ENCODE measurements around the gene TMEM184A. TPM values are rescaled to one million over a fixed set of nuclear protein-coding genes. Genes with fewer than 3 reads are reported as not detected.

Gene TMEM184A
- total and polyA plus RNA-seq, 10 of the 15 experiments (the other 5 are each of a cell fraction or from before 2014, with no cell fraction given), result 0.04 to 0.15 TPM; not detected in 8

DNA sequence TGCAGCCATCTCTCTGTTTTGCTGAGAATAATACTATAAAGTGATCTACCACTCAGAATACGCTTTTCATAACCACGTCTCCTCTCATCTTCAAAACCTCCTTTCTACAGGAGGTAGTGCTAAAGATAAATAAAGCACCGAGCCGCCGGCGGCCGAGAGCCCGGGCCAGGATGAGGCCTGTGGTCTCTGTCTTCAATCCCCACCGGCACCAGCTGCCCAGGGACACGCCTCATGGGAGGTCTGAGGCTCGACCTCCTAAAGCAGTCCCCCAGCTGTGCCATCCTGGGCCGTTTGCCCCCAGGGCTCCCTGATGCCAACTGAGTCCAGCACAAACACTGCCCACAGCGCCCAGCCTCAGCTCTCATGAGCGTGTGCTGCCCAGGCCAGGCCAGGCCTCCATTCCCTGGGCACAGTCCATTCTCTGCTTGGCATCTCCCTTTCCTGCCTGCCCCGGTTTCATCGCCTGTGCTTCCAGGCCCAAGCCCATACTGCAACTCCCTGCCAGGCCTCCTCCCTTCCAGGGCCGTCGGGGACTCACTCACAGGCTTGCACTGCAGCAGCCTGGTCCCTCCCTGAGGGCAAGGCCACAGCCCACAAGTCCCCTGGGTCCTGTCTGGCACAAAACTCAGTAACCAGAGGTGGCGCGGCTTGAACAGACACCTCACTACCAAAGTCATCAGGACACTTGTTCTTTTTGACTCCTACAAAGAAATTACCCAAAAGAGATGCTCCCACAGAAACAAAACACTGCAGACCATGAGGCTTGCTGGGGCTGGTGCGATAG, 54.3 kb downstream of the TMEM184A start:
- CTCF ChIA-PET, result no interaction called here
- no peak for ATAC-seq
- peaks cover 0 to 8% of the 10 kb centered on the region in 2 experiments; a peak in 2 of 4 replicates for H3K36me3 ChIP-seq (ENCODE audit: control insufficient read depth in 2 of 2, insufficient read depth in 2 of 2, low read length in 1 of 2)
- DNase-seq (ENCODE audit: low read depth, low spot score), result no peak
- in situ Hi-C loops (cut with MboI), result no loop called here
- 78% methylated on average over 21 of the region's 21 CpGs for WGBS (ENCODE audit: insufficient coverage, insufficient replicate concordance, low lambda C conversion rate, missing lambda C conversion rate)
- H3K27ac ChIP-seq (ENCODE audit: control insufficient read depth, insufficient read depth), result no peak overlapping the region
- peak; percentile 36 for TF ChIP-seq MEF2B (IDR thresholded peaks at IDR 0.05; ENCODE audit: partially characterized antibody, poor library complexity, severe bottlenecking)
- TF ChIP-seq, protein P1, sequence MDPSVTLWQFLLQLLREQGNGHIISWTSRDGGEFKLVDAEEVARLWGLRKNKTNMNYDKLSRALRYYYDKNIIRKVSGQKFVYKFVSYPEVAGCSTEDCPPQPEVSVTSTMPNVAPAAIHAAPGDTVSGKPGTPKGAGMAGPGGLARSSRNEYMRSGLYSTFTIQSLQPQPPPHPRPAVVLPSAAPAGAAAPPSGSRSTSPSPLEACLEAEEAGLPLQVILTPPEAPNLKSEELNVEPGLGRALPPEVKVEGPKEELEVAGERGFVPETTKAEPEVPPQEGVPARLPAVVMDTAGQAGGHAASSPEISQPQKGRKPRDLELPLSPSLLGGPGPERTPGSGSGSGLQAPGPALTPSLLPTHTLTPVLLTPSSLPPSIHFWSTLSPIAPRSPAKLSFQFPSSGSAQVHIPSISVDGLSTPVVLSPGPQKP (IDR thresholded peaks at IDR 0.05; ENCODE audit: low read depth, low read length), result no peak
- peaks cover 22% of the 10 kb centered on the region for H3K4me1 ChIP-seq (ENCODE audit: control insufficient read depth, insufficient read depth, low read length)
- no peak overlapping the region for H3K9ac ChIP-seq (ENCODE audit: control insufficient read depth, insufficient read depth, low read length)
- no TSS peak for BruUV-seq (replicated peaks)
- H3K27me3 ChIP-seq (replicated peaks in 1 of 2; ENCODE audit: control insufficient read depth in 2 of 2, insufficient read depth in 2 of 2, low read length in 1 of 2), result no peaks in the 10 kb centered on the region
- SMC1A ChIA-PET (ENCODE audit: uncharacterized antibody, unreplicated experiment), result no interaction called here
- no peak overlapping the region for H3K4me3 ChIP-seq
- H2AFZ ChIP-seq (ENCODE audit: control insufficient read depth, low read depth, low read length), result no peak overlapping the region
- no peak for FAIRE-seq
- peak overlapping the region; percentile 35 for H3K4me2 ChIP-seq (ENCODE audit: control insufficient read depth, insufficient read depth)
- POLR2A ChIA-PET, result no interaction called here
- intact Hi-C loops (cut with micrococcal nuclease; ENCODE audit: unreplicated experiment), result loop anchor here (5.0 kb wide), 1 partner anchor 66 kb away; no protein-coding TSS in a partner anchor
- H3K9me3 ChIP-seq (replicated peaks; ENCODE audit: control insufficient read depth, insufficient read depth, low read length), result no peaks in the 10 kb centered on the region
- RAD21 ChIA-PET (ENCODE audit: unreplicated experiment), result no interaction called here
- H3K79me2 ChIP-seq (ENCODE audit: control insufficient read depth, insufficient read depth, low read length), result peaks cover 18% of the 10 kb centered on the region
- H4K20me1 ChIP-seq (ENCODE audit: control insufficient read depth, insufficient read depth), result no peaks in the 10 kb centered on the region; the same call in 1 of the 2 replicates

- Histone ChIP-seq H3K27ac (ENCODE audit: control insufficient read depth, insufficient read depth) (no peak overlapping the region), H3K4me1 (ENCODE audit: control insufficient read depth, insufficient read depth, low read length) (peaks cover 11% of the 10 kb centered on the region), H3K4me2 (ENCODE audit: control insufficient read depth, insufficient read depth) (no peak overlapping the region), H3K9me3 (replicated peaks; ENCODE audit: control insufficient read depth, insufficient read depth, low read length) (no peaks in the 10 kb centered on the region), H3K79me2 (ENCODE audit: control insufficient read depth, insufficient read depth, low read length) (peaks cover 18% of the 10 kb centered on the region), H3K9ac (ENCODE audit: control insufficient read depth, insufficient read depth, low read length) (no peak overlapping the region), H2AFZ (ENCODE audit: control insufficient read depth, low read depth, low read length) (no peak overlapping the region), H3K4me3 (no peak overlapping the region), H3K27me3 (replicated peaks in 1 of 2; ENCODE audit: control insufficient read depth in 2 of 2, insufficient read depth in 2 of 2, low read length in 1 of 2) (no peaks in the 10 kb centered on the region), H3K36me3 (ENCODE audit: control insufficient read depth in 2 of 2, insufficient read depth in 2 of 2, low read length in 1 of 2) (peaks cover 0 to 12% of the 10 kb centered on the region in 2 experiments; a peak in 2 of 4 replicates), H4K20me1 (ENCODE audit: control insufficient read depth, insufficient read depth) (no peaks in the 10 kb centered on the region; the same call in 1 of the 2 replicates)
- ChIA-PET POLR2A (interaction anchor here (0.6 kb wide), 1 partner anchor 1182 kb away, joined by 3 read pairs; no protein-coding TSS in a partner anchor), CTCF (no interaction called here), SMC1A (ENCODE audit: uncharacterized antibody, unreplicated experiment) (no interaction called here), RAD21 (ENCODE audit: unreplicated experiment) (no interaction called here)
- in situ Hi-C loops (cut with MboI), result no loop called here
- FAIRE-seq (no peak), ATAC-seq (no peak), DNase-seq (ENCODE audit: low read depth, low spot score) (no peak)
- WGBS (ENCODE audit: insufficient coverage, insufficient replicate concordance, low lambda C conversion rate, missing lambda C conversion rate), result 96% methylated on average over 34 of the region's 34 CpGs
- intact Hi-C loops (cut with micrococcal nuclease; ENCODE audit: unreplicated experiment), result loop anchor here (5.0 kb wide), 1 partner anchor 67 kb away; no protein-coding TSS in a partner anchor
- no TSS peak for BruUV-seq (replicated peaks)
- no peak for TF ChIP-seq SKIL (IDR thresholded peaks at IDR 0.05; ENCODE audit: low read depth, poor library complexity, severe bottlenecking)
- no peak for TF ChIP-seq ATF7 (IDR thresholded peaks at IDR 0.05; ENCODE audit: low read depth)
- TF ChIP-seq, protein P2, sequence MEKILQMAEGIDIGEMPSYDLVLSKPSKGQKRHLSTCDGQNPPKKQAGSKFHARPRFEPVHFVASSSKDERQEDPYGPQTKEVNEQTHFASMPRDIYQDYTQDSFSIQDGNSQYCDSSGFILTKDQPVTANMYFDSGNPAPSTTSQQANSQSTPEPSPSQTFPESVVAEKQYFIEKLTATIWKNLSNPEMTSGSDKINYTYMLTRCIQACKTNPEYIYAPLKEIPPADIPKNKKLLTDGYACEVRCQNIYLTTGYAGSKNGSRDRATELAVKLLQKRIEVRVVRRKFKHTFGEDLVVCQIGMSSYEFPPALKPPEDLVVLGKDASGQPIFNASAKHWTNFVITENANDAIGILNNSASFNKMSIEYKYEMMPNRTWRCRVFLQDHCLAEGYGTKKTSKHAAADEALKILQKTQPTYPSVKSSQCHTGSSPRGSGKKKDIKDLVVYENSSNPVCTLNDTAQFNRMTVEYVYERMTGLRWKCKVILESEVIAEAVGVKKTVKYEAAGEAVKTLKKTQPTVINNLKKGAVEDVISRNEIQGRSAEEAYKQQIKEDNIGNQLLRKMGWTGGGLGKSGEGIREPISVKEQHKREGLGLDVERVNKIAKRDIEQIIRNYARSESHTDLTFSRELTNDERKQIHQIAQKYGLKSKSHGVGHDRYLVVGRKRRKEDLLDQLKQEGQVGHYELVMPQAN (conservative IDR thresholded peaks at IDR 0.05), result no peak
- no peak for TF ChIP-seq CHD2 (IDR thresholded peaks at IDR 0.05; ENCODE audit: borderline replicate concordance, low read depth, low read length)
Measured at GRCh38 chr7:1500064-1500807, 55.8 kb downstream of the TMEM184A start.

All from GM12878 (cell line).